HEK293T (cell line): ENCODE data around the gene RC3H1.
"Not testable (repeated sequence)": the region's sequence is repeated elsewhere in the genome, so short reads cannot be mapped to it uniquely, and the experiment has no call there.

Experiments
- CTCF ChIA-PET: fragments of 350-600 bp; formaldehyde crosslinking; extraction: SDS; loops from one replicate; lab custom pipeline; 2021; ENCODE audit warnings: antibody characterized with exemption, inconsistent platforms; lab: Yijun Ruan, JAX
- POLR2A ChIA-PET: fragments of 350-600 bp; formaldehyde crosslinking; extraction: SDS; loops from one replicate; lab custom pipeline; 2020; ENCODE audit warnings: antibody characterized with exemption, inconsistent platforms; lab: Yijun Ruan, JAX
- DNase-seq: peaks from one replicate; pipeline ENCODE4 v3.0.0; 2012; ENCODE audit warnings: mixed read lengths; ENCODE audit errors: extremely low spot score
- ARNT ChIP-seq: fragments of 450-650 bp; IDR thresholded peaks from 2 replicates; pipeline ENCODE4 v1.6.1; 2017; ENCODE audit warnings: mild to moderate bottlenecking
- BHLHE40 ChIP-seq: fragments of 450-650 bp; IDR thresholded peaks from 2 replicates; pipeline ENCODE4 v1.6.1; 2016; ENCODE audit warnings: mild to moderate bottlenecking, moderate library complexity, borderline replicate concordance
- CTBP1 ChIP-seq: fragments of 450-650 bp; IDR thresholded peaks from 2 replicates; pipeline ENCODE4 v1.6.1; 2016; ENCODE audit warnings: borderline replicate concordance
- ELF4 ChIP-seq: fragments of 450-650 bp; IDR thresholded peaks from 2 replicates; pipeline ENCODE4 v1.6.1; 2017; ENCODE audit warnings: antibody characterized with exemption
- FOXA1 ChIP-seq: fragments of 450-650 bp; IDR thresholded peaks from 2 replicates; pipeline ENCODE4 v1.6.1; 2016; ENCODE audit warnings: mild to moderate bottlenecking
- FOXK2 ChIP-seq: fragments of 450-650 bp; IDR thresholded peaks from 2 replicates; pipeline ENCODE4 v1.6.1; 2016; ENCODE audit warnings: mild to moderate bottlenecking
- FOXM1 ChIP-seq: fragments of 450-650 bp; IDR thresholded peaks from 2 replicates; pipeline ENCODE4 v1.6.1; 2017; ENCODE audit warnings: mild to moderate bottlenecking, borderline replicate concordance
- HDGF ChIP-seq: fragments of 450-650 bp; IDR thresholded peaks from 2 replicates; pipeline ENCODE4 v1.6.1; 2017; ENCODE audit warnings: antibody characterized with exemption, borderline replicate concordance
- L3MBTL2 ChIP-seq: fragments of 450-650 bp; conservative IDR thresholded peaks from 2 replicates; pipeline ENCODE4 v1.6.1; 2016; ENCODE audit warnings: mild to moderate bottlenecking
- LEF1 ChIP-seq: fragments of 450-650 bp; IDR thresholded peaks from 2 replicates; pipeline ENCODE4 v1.6.1; 2017; ENCODE audit warnings: mild to moderate bottlenecking, borderline replicate concordance
- NFRKB ChIP-seq: fragments of 450-650 bp; IDR thresholded peaks from 2 replicates; pipeline ENCODE4 v1.6.1; 2016; ENCODE audit warnings: mild to moderate bottlenecking, moderate library complexity
- SP1 ChIP-seq: fragments of 450-650 bp; IDR thresholded peaks from 2 replicates; pipeline ENCODE4 v1.6.1; 2017
- SUZ12 ChIP-seq: fragments of 450-650 bp; IDR thresholded peaks from 2 replicates; pipeline ENCODE4 v1.6.1; 2016; ENCODE audit warnings: mild to moderate bottlenecking
- TARDBP ChIP-seq: fragments of 450-650 bp; IDR thresholded peaks from 2 replicates; pipeline ENCODE4 v1.6.1; 2016
- ZNF384 ChIP-seq: fragments of 450-650 bp; IDR thresholded peaks from 2 replicates; pipeline ENCODE4 v1.6.1; 2016
- TF ChIP-seq, protein P1 (sequence below): fragments of 450-650 bp; IDR thresholded peaks from 2 replicates; pipeline ENCODE4 v1.6.1; 2016

RC3H1 gene

DNA sequence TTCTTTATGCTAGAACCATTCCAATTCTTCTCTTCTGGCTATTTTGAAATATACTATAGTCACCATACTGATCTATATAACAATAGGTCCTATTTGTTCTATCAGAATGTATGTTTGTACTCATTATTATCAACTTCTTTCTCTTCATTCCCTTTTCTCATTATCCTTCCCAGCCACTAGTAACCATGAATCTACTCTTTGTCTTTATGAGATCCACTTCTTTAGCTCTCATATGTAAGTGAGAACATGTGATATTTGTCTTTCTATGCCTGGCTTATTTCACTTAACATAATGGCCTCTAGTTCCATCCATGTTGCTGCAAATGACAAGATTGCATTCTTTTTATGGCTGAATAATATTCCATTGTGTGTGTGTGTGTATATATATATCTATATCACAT, 31.7 kb upstream of the RC3H1 start:
- ChIA-PET CTCF (no interaction called here), POLR2A (no interaction called here)
- no peak for DNase-seq
- TF ChIP-seq HDGF: no peak
- no peak for TF ChIP-seq BHLHE40
- TF ChIP-seq TARDBP: no peak
- no peak for TF ChIP-seq L3MBTL2
- no peak for TF ChIP-seq LEF1
- TF ChIP-seq, protein P1, sequence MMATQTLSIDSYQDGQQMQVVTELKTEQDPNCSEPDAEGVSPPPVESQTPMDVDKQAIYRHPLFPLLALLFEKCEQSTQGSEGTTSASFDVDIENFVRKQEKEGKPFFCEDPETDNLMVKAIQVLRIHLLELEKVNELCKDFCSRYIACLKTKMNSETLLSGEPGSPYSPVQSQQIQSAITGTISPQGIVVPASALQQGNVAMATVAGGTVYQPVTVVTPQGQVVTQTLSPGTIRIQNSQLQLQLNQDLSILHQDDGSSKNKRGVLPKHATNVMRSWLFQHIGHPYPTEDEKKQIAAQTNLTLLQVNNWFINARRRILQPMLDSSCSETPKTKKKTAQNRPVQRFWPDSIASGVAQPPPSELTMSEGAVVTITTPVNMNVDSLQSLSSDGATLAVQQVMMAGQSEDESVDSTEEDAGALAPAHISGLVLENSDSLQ: no peak
- TF ChIP-seq FOXK2: no peak
- TF ChIP-seq CTBP1: no peak
- TF ChIP-seq FOXA1: no peak
- no peak for TF ChIP-seq SUZ12
- no peak for TF ChIP-seq ELF4
- TF ChIP-seq NFRKB: no peak
- no peak for TF ChIP-seq ZNF384
- no peak for TF ChIP-seq SP1

DNA sequence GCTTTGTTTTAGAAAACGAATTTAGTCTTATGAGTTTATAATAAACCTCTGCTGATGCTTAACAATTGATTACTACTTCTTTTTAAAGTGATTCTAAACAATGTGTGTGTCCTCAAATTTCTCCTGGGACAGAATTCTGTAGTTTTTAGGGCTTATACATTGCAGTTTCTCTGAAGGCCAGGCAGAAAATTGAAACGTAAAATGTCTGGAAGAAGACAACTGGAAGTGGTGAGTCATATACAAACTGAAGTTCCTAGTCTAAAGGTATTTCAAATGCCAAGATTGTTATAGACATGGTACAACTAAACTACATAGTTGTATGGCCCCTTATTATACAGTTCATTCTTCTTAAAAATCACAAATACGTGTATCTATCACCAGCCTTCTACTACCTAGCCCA, 30.5 kb upstream of the RC3H1 start:
- CTCF ChIA-PET: no interaction called here
- DNase-seq: no peak
- POLR2A ChIA-PET: no interaction called here
- TF ChIP-seq TARDBP (no peak), NFRKB (no peak), SP1 (no peak), FOXM1 (no peak), CTBP1 (no peak), ARNT (no peak), HDGF (no peak), BHLHE40 (no peak), ZNF384 (no peak), LEF1 (no peak), L3MBTL2 (no peak), SUZ12 (no peak), ELF4 (no peak), FOXA1 (no peak), FOXK2 (no peak)
- TF ChIP-seq, protein P1: no peak

DNA sequence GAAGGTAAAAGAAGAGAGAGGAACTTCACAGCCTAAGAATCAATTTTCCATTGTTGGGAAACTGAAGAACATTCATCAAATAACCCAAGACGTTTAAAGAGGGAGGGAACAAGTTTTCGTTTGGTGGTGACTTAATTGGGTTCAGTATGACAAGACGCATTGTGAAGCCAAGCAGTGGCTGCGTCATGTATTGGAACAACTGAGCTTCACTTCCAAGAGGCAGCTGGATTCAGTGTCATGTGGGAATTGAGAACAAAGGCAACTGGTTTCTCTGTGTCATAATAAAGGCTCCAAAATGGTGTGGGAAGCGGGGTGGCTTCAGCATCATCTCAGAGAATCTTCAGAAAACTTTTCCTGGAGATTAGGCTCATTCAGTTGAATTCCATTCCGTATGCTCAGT, 29.8 kb upstream of the RC3H1 start:
- ChIA-PET POLR2A (no interaction called here), CTCF (no interaction called here)
- no peak for DNase-seq
- TF ChIP-seq L3MBTL2 (no peak), BHLHE40 (no peak), LEF1 (no peak), NFRKB (no peak), ARNT (no peak), SP1 (no peak), ZNF384 (no peak), SUZ12 (no peak), HDGF (no peak), ELF4 (no peak), FOXA1 (no peak), TARDBP (no peak), FOXM1 (no peak), FOXK2 (no peak), CTBP1 (no peak)
- TF ChIP-seq, protein P1: no peak

DNA sequence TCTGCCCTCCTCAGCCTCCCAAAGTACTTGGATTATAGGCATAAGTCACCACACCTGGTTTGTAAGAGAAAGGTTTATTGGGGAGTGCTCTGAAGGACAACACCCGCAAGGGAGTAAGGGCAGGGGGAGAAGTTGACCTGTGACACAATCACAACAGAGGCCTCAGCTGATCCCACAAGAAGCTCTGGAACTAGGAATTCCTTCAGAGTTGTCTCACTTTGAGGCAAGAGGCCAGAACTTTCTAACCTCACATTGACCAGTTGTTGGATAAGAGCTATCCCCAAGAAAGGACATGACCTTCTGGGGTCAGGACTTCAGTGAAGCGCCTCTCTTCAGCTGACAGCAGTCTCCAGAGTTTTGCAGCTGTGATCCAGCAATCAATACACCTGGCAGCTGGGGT, 27.4 kb upstream of the RC3H1 start:
- ChIA-PET POLR2A (no interaction called here), CTCF (no interaction called here)
- no peak for TF ChIP-seq TARDBP
- TF ChIP-seq L3MBTL2: no peak
- DNase-seq: no peak

DNA sequence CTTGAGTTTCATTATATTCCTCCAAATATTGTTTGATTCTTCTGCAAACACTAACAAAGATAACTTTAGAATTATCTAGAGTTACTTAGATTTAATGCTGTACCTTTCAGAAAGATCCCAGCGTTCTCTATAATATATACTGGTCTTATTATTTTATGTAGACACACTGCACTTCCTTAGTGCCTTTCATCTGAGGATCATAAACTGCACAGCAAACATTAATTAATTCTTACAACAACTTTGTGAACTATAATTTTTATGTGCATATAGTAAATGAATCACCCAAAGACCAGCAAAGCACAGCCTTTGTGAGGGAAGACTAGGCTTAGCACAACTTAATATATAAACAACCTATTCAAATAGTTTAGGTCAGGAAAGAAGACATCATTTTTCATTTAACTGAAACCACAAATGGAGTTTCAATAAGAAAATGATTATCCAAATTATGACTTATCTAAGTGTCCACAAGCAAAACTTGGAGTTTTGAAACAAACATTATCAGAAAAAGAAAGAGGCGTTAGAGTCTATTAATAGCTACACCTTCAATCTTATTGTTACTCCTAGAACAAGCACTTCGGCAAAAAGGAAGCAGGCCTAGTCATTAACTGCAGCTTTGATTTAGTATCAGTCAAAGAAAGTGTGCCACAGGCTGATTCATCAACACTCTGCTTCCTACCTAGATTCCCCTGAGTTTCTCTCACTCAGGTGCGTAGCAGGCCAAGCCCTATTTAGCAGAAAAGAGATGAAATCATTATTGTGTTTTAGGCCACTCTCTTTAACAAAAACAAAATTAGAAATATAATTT, 22.5 kb upstream of the RC3H1 start:
- TF ChIP-seq, protein P1: no peak
- TF ChIP-seq ELF4: no peak
- TF ChIP-seq FOXM1: no peak
- no peak for TF ChIP-seq BHLHE40
- no peak for TF ChIP-seq CTBP1
- no peak for TF ChIP-seq HDGF
- no peak for TF ChIP-seq L3MBTL2
- TF ChIP-seq SUZ12: no peak
- TF ChIP-seq NFRKB: no peak
- TF ChIP-seq SP1: no peak
- TF ChIP-seq FOXK2: no peak
- TF ChIP-seq ARNT: no peak
- TF ChIP-seq TARDBP: no peak
- no peak for TF ChIP-seq FOXA1
- POLR2A ChIA-PET: no interaction called here
- CTCF ChIA-PET: no interaction called here
- DNase-seq: no peak

DNA sequence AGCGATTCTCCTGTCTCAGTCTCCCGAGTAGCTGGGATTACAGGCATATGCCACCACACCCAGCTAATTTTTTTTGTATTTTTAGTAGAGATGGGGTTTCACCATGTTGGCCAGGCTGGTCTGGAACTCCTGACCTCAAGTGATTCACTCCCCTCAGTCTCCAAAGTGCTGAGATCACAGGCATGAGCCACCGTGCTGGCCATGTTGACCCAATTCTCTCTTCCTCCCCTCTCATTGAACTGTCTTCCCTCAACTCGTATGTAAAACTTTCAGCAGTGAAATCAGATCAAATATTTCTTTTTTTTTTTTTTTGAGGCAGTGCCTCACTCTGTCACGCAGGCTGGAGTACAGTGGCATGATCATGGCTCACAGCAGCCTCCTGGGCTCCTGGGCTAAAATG, 20.4 kb upstream of the RC3H1 start:
- DNase-seq, POLR2A ChIA-PET, CTCF ChIA-PET: not testable (repeated sequence)
